UCSD-AML1 (cell line): Measurements from ENCODE around the gene MMP13.
A peak's percentile ranks its signal among the peaks of the same experiment; 100 is the strongest.
"Not testable (repeated sequence)": the region's sequence is repeated elsewhere in the genome, so short reads cannot be mapped to it uniquely, and the experiment has no call there.

ENCODE experiments used
- DNase-seq: peaks from one replicate; lab custom pipeline; 2025; ENCODE audit not compliant: unreplicated experiment; lab: John Stamatoyannopoulos, UW

MMP13 gene

GRCh38 chr11:102936864-102937509 lies 18.5 kb downstream of the MMP13 start:
- no peak for DNase-seq

- DNase-seq, result no peak
Measured at GRCh38 chr11:102935514-102935913, 20.0 kb downstream of the MMP13 start.

- no peak for DNase-seq
Measured at GRCh38 chr11:102934735-102935134, 20.8 kb downstream of the MMP13 start.

GRCh38 chr11:102933627-102934026 lies 21.9 kb downstream of the MMP13 start:
- DNase-seq, result no peak

GRCh38 chr11:102932678-102933077 lies 22.9 kb downstream of the MMP13 start:
- DNase-seq, result no peak

GRCh38 chr11:102930451-102930850 lies 25.1 kb downstream of the MMP13 start:
- DNase-seq, result no peak

- DNase-seq, result no peak
Measured at GRCh38 chr11:102929972-102930371, 25.6 kb downstream of the MMP13 start.

GRCh38 chr11:102929166-102929565 lies 26.4 kb downstream of the MMP13 start:
- no peak for DNase-seq

- DNase-seq, result no peak
Measured at GRCh38 chr11:102928247-102928646, 27.3 kb downstream of the MMP13 start.

- DNase-seq, result no peak
Measured at GRCh38 chr11:102927624-102927990, 27.9 kb downstream of the MMP13 start.

GRCh38 chr11:102926961-102927623 lies 28.4 kb downstream of the MMP13 start:
- no peak for DNase-seq

- DNase-seq, result peak; percentile 15
Measured at GRCh38 chr11:102926517-102926916, 29.0 kb downstream of the MMP13 start.

- no peak for DNase-seq
Measured at GRCh38 chr11:102925988-102926387, 29.5 kb downstream of the MMP13 start.

GRCh38 chr11:102924851-102925380 lies 30.6 kb downstream of the MMP13 start:
- peak; percentile 71 for DNase-seq

- DNase-seq, result no peak
Measured at GRCh38 chr11:102921587-102922220, 33.8 kb downstream of the MMP13 start.

GRCh38 chr11:102920118-102920684 lies 35.3 kb downstream of the MMP13 start:
- DNase-seq, result peak; percentile 51

GRCh38 chr11:102915044-102915375 lies 40.5 kb downstream of the MMP13 start:
- no peak for DNase-seq

GRCh38 chr11:102914238-102915043 lies 41.1 kb downstream of the MMP13 start:
- DNase-seq, result peak; percentile 23

GRCh38 chr11:102912482-102912830 lies 43.1 kb downstream of the MMP13 start:
- no peak for DNase-seq

- no peak for DNase-seq
Measured at GRCh38 chr11:102911758-102912481, 43.6 kb downstream of the MMP13 start.

GRCh38 chr11:102905848-102906247 lies 49.7 kb downstream of the MMP13 start:
- not testable (repeated sequence) for DNase-seq
